ENCODE data around the gene CDH10.

Gene CDH10

GRCh38 chr5:24630918-24631317 lies 13.9 kb downstream of the CDH10 start:
- TF ChIP-seq CTCF (IDR thresholded peaks at IDR 0.05; ENCODE audit: insufficient read depth, low read depth, low read length, missing control alignments): no peak
- no peak for DNase-seq (ENCODE audit: low read depth)
- H3K4me3 ChIP-seq (ENCODE audit: low read depth, low read length): no peak overlapping the region

GRCh38 chr5:24629798-24630197 lies 15.0 kb downstream of the CDH10 start:
- TF ChIP-seq CTCF (IDR thresholded peaks at IDR 0.05; ENCODE audit: insufficient read depth, low read depth, low read length, missing control alignments): no peak

GRCh38 chr5:24624872-24625271 lies 19.9 kb downstream of the CDH10 start:
- no peak for TF ChIP-seq CTCF (IDR thresholded peaks at IDR 0.05; ENCODE audit: insufficient read depth, low read depth, low read length, missing control alignments)

More at GRCh38 chr5:24629798-24630197, 15.0 kb downstream of the CDH10 start:
- DNase-seq (ENCODE audit: low read depth): no peak
- H3K4me3 ChIP-seq (ENCODE audit: low read depth, low read length): no peak overlapping the region

GRCh38 chr5:24623624-24624023 lies 21.2 kb downstream of the CDH10 start:
- DNase-seq (ENCODE audit: low read depth): no peak
- no peak for TF ChIP-seq CTCF (IDR thresholded peaks at IDR 0.05; ENCODE audit: insufficient read depth, low read depth, low read length, missing control alignments)
- H3K4me3 ChIP-seq (ENCODE audit: low read depth, low read length): no peak overlapping the region

More at GRCh38 chr5:24624872-24625271, 19.9 kb downstream of the CDH10 start:
- DNase-seq (ENCODE audit: low read depth): no peak
- no peak overlapping the region for H3K4me3 ChIP-seq (ENCODE audit: low read depth, low read length)

- H3K4me3 ChIP-seq (ENCODE audit: low read depth, low read length): no peak overlapping the region
- DNase-seq (ENCODE audit: low read depth): no peak
- TF ChIP-seq CTCF (IDR thresholded peaks at IDR 0.05; ENCODE audit: insufficient read depth, low read depth, low read length, missing control alignments): no peak
Measured at GRCh38 chr5:24623031-24623430, 21.7 kb downstream of the CDH10 start.

GRCh38 chr5:24621792-24622191 lies 23.0 kb downstream of the CDH10 start:
- DNase-seq (ENCODE audit: low read depth): no peak
- no peak overlapping the region for H3K4me3 ChIP-seq (ENCODE audit: low read depth, low read length)
- TF ChIP-seq CTCF (IDR thresholded peaks at IDR 0.05; ENCODE audit: insufficient read depth, low read depth, low read length, missing control alignments): no peak

GRCh38 chr5:24616566-24616965 lies 28.2 kb downstream of the CDH10 start:
- TF ChIP-seq CTCF (IDR thresholded peaks at IDR 0.05; ENCODE audit: insufficient read depth, low read depth, low read length, missing control alignments): no peak
- no peak for DNase-seq (ENCODE audit: low read depth)
- no peak overlapping the region for H3K4me3 ChIP-seq (ENCODE audit: low read depth, low read length)
